Left cardiac atrium (tissue), 4 donors: ENCODE measurements around the gene C6orf89. TPM values are rescaled to one million over a fixed set of nuclear protein-coding genes. Genes with fewer than 3 reads are reported as not detected.
A peak's percentile ranks its signal among the peaks of the same experiment; 100 is the strongest.

ENCODE experiments used
- ATAC-seq, 2 donors: fragments of 200-7000 bp; cut with Tn5 transposase; one replicate each; pipeline ENCODE4 v1.9.1; 2020; ENCODE audit warnings: mild to moderate bottlenecking in 2 of 2, moderate library complexity in 2 of 2
- DNase-seq: peaks from one replicate; pipeline ENCODE4 v3.0.0-alpha.2; 2020
- intact Hi-C, 2 donors: fragments of 100-400 bp; cut with DNase I; formaldehyde crosslinking; loops; one replicate each; pipeline versions ENCODE4 v1.14.1 to v1.15.1; 2022 to 2023
- total RNA-seq, 2 donors: library from RNA; stranded (reverse); fragmentation: NEBNext Ultra II Directional; extraction: Animal tissue kit (Norgen Biotek cat#: 25700); gene quantifications; one replicate each; pipeline ENCODE4 v1.2.1, GENCODE V29; 2021
- donor health status: DM: no; HTN: yes; CAD: no.
- donor health status: DM: no; HTN: yes; CAD: no; lungs with severe emphysema.
- donor health status: DM: yes; HTN: yes; CAD: no.
- donor health status: Dilated cardiomyopathy.

C6orf89 gene
- total RNA-seq, 2 donors from 2014 or later: 62.9 to 74.1 TPM

- ATAC-seq: no peak
Observed at GRCh38 chr6:36956446-36956820, 70.7 kb downstream of the C6orf89 start.

GRCh38 chr6:36957773-36958271 lies 72.1 kb downstream of the C6orf89 start:
- ATAC-seq (no peak), DNase-seq (no peak)
- intact Hi-C loops: no loop called here

More at GRCh38 chr6:36956446-36956820, 70.7 kb downstream of the C6orf89 start:
- intact Hi-C loops: no loop called here
- no peak for DNase-seq

- DNase-seq (no peak), ATAC-seq (no peak)
- intact Hi-C loops: no loop called here
Observed at GRCh38 chr6:36958775-36959554, 73.2 kb downstream of the C6orf89 start.

GRCh38 chr6:36959555-36960250 lies 74.0 kb downstream of the C6orf89 start:
- no peak for ATAC-seq
- intact Hi-C loops: loop anchor here in 1 of 2 donors (10.0 kb wide), 1 partner anchor 55 kb away; no protein-coding TSS in a partner anchor
- no peak for DNase-seq

- intact Hi-C loops: loop anchor here in 1 of 2 donors (10.0 kb wide), 1 partner anchor 57 kb away; no protein-coding TSS in a partner anchor
- ATAC-seq (no peak), DNase-seq (no peak)
Observed at GRCh38 chr6:36961441-36962435, 76.0 kb downstream of the C6orf89 start.

- ATAC-seq: peak; percentile 20 to 35
- intact Hi-C loops: loop anchor here in 1 of 2 donors (10.0 kb wide), 1 partner anchor 58 kb away; no protein-coding TSS in a partner anchor
- peak; percentile 65 for DNase-seq
Observed at GRCh38 chr6:36962874-36963273, 77.1 kb downstream of the C6orf89 start.

GRCh38 chr6:36963451-36964290 lies 77.9 kb downstream of the C6orf89 start:
- DNase-seq (no peak), ATAC-seq (peak; percentile 38 to 58)
- intact Hi-C loops: loop anchor here in 1 of 2 donors (10.0 kb wide), 1 partner anchor 59 kb away; no protein-coding TSS in a partner anchor

- intact Hi-C loops: loop anchor here in 1 of 2 donors (10.0 kb wide), 1 partner anchor 60 kb away; no protein-coding TSS in a partner anchor
- DNase-seq: no peak
- no peak for ATAC-seq
Observed at GRCh38 chr6:36964349-36964748, 78.6 kb downstream of the C6orf89 start.

GRCh38 chr6:36964908-36965307 lies 79.2 kb downstream of the C6orf89 start:
- intact Hi-C loops: loop anchor here in 1 of 2 donors (10.0 kb wide), 1 partner anchor 60 kb away; no protein-coding TSS in a partner anchor
- no peak for DNase-seq
- no peak for ATAC-seq

- ATAC-seq (no peak), DNase-seq (no peak)
- intact Hi-C loops: loop anchor here in 1 of 2 donors (10.0 kb wide), 1 partner anchor 62 kb away; no protein-coding TSS in a partner anchor
Observed at GRCh38 chr6:36967301-36967700, 81.5 kb downstream of the C6orf89 start.

- no peak for ATAC-seq
- no peak for DNase-seq
- intact Hi-C loops: loop anchor here in 1 of 2 donors (10.0 kb wide), 1 partner anchor 63 kb away; no protein-coding TSS in a partner anchor
Observed at GRCh38 chr6:36967757-36968156, 82.0 kb downstream of the C6orf89 start.

GRCh38 chr6:36968266-36968977 lies 82.7 kb downstream of the C6orf89 start:
- intact Hi-C loops: loop anchor here in 1 of 2 donors (10.0 kb wide), 1 partner anchor 64 kb away; no protein-coding TSS in a partner anchor
- ATAC-seq: peak in 1 of 2 donors; percentile 42
- DNase-seq: peak; percentile 80

GRCh38 chr6:36969240-36969691 lies 83.5 kb downstream of the C6orf89 start:
- intact Hi-C loops: loop anchor here in 1 of 2 donors (10.0 kb wide), 1 partner anchor 64 kb away; no protein-coding TSS in a partner anchor
- no peak for DNase-seq
- peak in 1 of 2 donors; percentile 36 for ATAC-seq

GRCh38 chr6:36969988-36970891 lies 84.5 kb downstream of the C6orf89 start:
- intact Hi-C loops: loop anchor here in 1 of 2 donors (10.0 kb wide), 1 partner anchor 65 kb away; no protein-coding TSS in a partner anchor

More at GRCh38 chr6:36969988-36970891, 84.5 kb downstream of the C6orf89 start:
- no peak for ATAC-seq
- DNase-seq: no peak
